ENCODE results near the gene ATAD3A. TPM values are rescaled to one million over a fixed set of nuclear protein-coding genes. Genes with fewer than 3 reads are reported as not detected.
A peak's percentile ranks its signal among the peaks of the same experiment; 100 is the strongest.
"Not testable (repeated sequence)": the region's sequence is repeated elsewhere in the genome, so short reads cannot be mapped to it uniquely, and the experiment has no call there.

ATAD3A gene
- total and polyA plus RNA-seq, 7 experiments from 2014 or later: 5.4 to 41.3 (median 21.5) TPM

GRCh38 chr1:1524750-1525383, 12.9 kb downstream of the ATAD3A start:
- H3K9me3 Mint-ChIP-seq; DNase-seq; H3K4me1 ChIP-seq (ENCODE audit: control insufficient read depth in 2 of 2, insufficient read depth in 2 of 2, low read length in 2 of 2); intact Hi-C loops (cut with micrococcal nuclease); H3K4me3 Mint-ChIP-seq; H3K27ac ChIP-seq (ENCODE audit: low read depth, low read length); H3K27me3 Mint-ChIP-seq; H3K36me3 Mint-ChIP-seq; H3K27ac Mint-ChIP-seq; H3K4me1 Mint-ChIP-seq; ATAC-seq; POLR2A ChIA-PET; H3K4me3 ChIP-seq (ENCODE audit: low read length); H3K9me3 ChIP-seq (ENCODE audit: control insufficient read depth in 2 of 3, low read length in 3 of 3); H3K27me3 ChIP-seq (ENCODE audit: control insufficient read depth in 2 of 2, insufficient read depth in 2 of 2, low read length in 2 of 2); CTCF ChIA-PET: not testable (repeated sequence)
- H3K36me3 ChIP-seq (ENCODE audit: control insufficient read depth in 2 of 3, insufficient read depth in 3 of 3, low read length in 3 of 3): peaks cover 0 to 50% (median 0%) of the 10 kb centered on the region in 3 experiments

DNA sequence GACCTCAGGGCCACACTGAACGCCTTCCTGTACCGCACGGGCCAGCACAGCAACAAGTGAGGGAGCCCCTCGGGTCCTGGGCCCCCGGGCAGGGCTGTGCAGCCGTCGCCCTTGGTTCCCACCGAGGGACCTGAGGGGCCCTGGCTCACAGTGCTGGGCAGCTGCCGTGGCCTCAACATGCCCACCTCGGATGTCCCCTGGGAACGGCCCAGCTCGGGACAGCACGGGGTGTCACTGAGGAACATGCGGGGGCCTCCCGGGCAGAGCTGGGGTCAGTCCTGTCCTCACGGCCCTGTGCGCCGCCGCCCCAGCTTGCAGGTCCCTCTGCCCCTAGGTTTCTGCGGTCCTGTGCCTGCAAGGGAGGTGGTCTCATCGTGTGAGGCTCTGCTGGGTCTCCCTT, 14.5 kb downstream of the ATAD3A start:
- H3K27me3 Mint-ChIP-seq; H3K27ac Mint-ChIP-seq; POLR2A ChIA-PET; intact Hi-C loops (cut with micrococcal nuclease); H3K4me3 Mint-ChIP-seq; H3K4me1 ChIP-seq (ENCODE audit: control insufficient read depth in 2 of 2, insufficient read depth in 2 of 2, low read length in 2 of 2); CTCF ChIA-PET; H3K4me1 Mint-ChIP-seq; H3K9me3 Mint-ChIP-seq; H3K4me3 ChIP-seq (ENCODE audit: low read length); H3K27ac ChIP-seq (ENCODE audit: low read depth, low read length); H3K9me3 ChIP-seq (ENCODE audit: control insufficient read depth in 2 of 3, low read length in 3 of 3); H3K27me3 ChIP-seq (ENCODE audit: control insufficient read depth in 2 of 2, insufficient read depth in 2 of 2, low read length in 2 of 2); DNase-seq: not testable (repeated sequence)
- ATAC-seq: peak; percentile 14
- peaks cover 0 to 42% (median 0%) of the 10 kb centered on the region in 3 experiments for H3K36me3 ChIP-seq (ENCODE audit: control insufficient read depth in 2 of 3, insufficient read depth in 3 of 3, low read length in 3 of 3)
- H3K36me3 Mint-ChIP-seq: peaks cover 0 to 21% (median 0%) of the 10 kb centered on the region in 5 donors

DNA sequence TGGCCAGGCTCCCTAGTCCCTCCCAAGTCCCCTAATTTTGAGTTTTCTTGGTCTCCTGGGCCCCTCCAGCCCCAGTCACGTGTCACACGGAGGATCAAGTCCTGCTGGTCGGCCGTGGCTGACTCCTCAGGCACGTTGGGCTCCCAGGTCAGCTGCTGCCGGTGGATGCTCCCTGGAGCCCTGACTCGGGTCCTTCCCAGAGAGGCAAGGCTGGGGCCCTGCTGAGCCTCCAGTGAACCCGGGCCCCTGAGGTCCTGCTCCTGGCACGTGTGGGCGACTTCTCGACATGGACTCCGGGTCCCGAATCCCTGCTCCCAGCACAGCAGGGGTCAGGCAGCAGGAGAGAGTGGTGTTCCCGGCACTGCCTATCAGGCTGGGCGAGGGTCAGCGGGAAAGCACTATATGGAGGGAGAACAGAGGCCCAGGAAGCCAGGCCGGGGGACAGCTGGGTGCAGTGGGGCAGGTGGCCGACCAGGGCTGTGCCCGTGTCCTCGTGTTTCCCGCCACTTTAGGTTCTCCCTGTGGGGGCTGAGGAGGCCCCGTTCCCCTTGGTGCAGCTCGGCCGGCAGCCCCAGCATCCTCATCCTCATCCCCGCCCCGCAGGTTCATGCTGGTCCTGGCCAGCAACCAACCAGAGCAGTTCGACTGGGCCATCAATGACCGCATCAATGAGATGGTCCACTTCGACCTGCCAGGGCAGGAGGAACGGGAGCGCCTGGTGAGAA, 15.3 kb downstream of the ATAD3A start:
- Histone ChIP-seq H3K27me3 (ENCODE audit: control insufficient read depth in 2 of 2, insufficient read depth in 2 of 2, low read length in 2 of 2) (no peaks in the 10 kb centered on the region), H3K4me3 (ENCODE audit: low read length) (no peak overlapping the region), H3K36me3 (ENCODE audit: control insufficient read depth in 2 of 3, insufficient read depth in 3 of 3, low read length in 3 of 3) (peaks cover 0 to 40% (median 0%) of the 10 kb centered on the region in 3 experiments), H3K4me1 (ENCODE audit: control insufficient read depth in 2 of 2, insufficient read depth in 2 of 2, low read length in 2 of 2) (no peaks in the 10 kb centered on the region), H3K27ac (ENCODE audit: low read depth, low read length) (no peak overlapping the region), H3K9me3 (ENCODE audit: control insufficient read depth in 2 of 3, low read length in 3 of 3) (no peaks in the 10 kb centered on the region)
- no peak overlapping the region for H3K4me3 Mint-ChIP-seq
- POLR2A ChIA-PET: interaction anchor here (0.6 kb wide), 1 partner anchor 145 kb away, joined by 8 read pairs; no protein-coding TSS in a partner anchor
- peaks cover 0 to 10% (median 6%) of the 10 kb centered on the region in 11 donors for H3K9me3 Mint-ChIP-seq
- DNase-seq (no peak), ATAC-seq (no peak)
- no peak overlapping the region for H3K27ac Mint-ChIP-seq
- H3K27me3 Mint-ChIP-seq: no peaks in the 10 kb centered on the region
- H3K4me1 Mint-ChIP-seq: no peaks in the 10 kb centered on the region
- CTCF ChIA-PET: no interaction called here
- intact Hi-C loops (cut with micrococcal nuclease): no loop called here
- peaks cover 0 to 26% (median 6%) of the 10 kb centered on the region in 5 donors for H3K36me3 Mint-ChIP-seq

- ATAC-seq (no peak), DNase-seq (no peak)
- H3K27ac Mint-ChIP-seq: no peak overlapping the region
- peaks cover 0 to 26% (median 6%) of the 10 kb centered on the region in 5 donors for H3K36me3 Mint-ChIP-seq
- no peaks in the 10 kb centered on the region for H3K4me1 Mint-ChIP-seq
- CTCF ChIA-PET: no interaction called here
- peaks cover 0 to 11% (median 6%) of the 10 kb centered on the region in 11 donors for H3K9me3 Mint-ChIP-seq
- H3K27ac ChIP-seq (ENCODE audit: low read depth, low read length): no peak overlapping the region
- H3K4me1 ChIP-seq (ENCODE audit: control insufficient read depth in 2 of 2, insufficient read depth in 2 of 2, low read length in 2 of 2): no peaks in the 10 kb centered on the region
- H3K4me3 ChIP-seq (ENCODE audit: low read length): no peak overlapping the region
- POLR2A ChIA-PET: no interaction called here
- H3K27me3 ChIP-seq (ENCODE audit: control insufficient read depth in 2 of 2, insufficient read depth in 2 of 2, low read length in 2 of 2): no peaks in the 10 kb centered on the region
- intact Hi-C loops (cut with micrococcal nuclease): no loop called here
- no peaks in the 10 kb centered on the region for H3K27me3 Mint-ChIP-seq
- H3K4me3 Mint-ChIP-seq: no peak overlapping the region
- H3K36me3 ChIP-seq (ENCODE audit: control insufficient read depth in 2 of 3, insufficient read depth in 3 of 3, low read length in 3 of 3): peaks cover 0 to 37% (median 0%) of the 10 kb centered on the region in 3 experiments
- no peaks in the 10 kb centered on the region for H3K9me3 ChIP-seq (ENCODE audit: control insufficient read depth in 2 of 3, low read length in 3 of 3)
Measured at GRCh38 chr1:1528301-1529267, 16.6 kb downstream of the ATAD3A start.

DNA sequence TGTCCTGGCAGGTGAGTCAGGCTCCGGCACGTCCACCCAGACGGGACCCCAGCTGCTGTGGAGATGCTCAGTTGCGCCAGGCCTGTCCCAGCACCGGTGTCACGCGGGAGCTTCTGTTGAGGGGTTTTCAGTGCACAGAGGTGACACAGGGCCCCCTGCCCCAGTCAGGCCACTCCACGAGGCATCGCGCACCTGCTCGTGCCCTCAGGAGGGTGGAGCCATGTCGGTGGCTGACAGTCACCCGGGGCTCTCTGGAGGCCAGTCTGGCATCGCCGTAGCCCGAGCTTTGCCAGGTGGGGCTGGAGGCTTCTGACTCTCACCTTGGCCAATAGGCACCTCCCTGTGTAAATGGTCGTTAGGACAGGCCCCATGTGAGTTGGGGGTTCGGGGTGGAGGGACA, 17.4 kb downstream of the ATAD3A start:
- Histone ChIP-seq H3K27ac (ENCODE audit: low read depth, low read length) (no peak overlapping the region), H3K27me3 (ENCODE audit: control insufficient read depth in 2 of 2, insufficient read depth in 2 of 2, low read length in 2 of 2) (no peaks in the 10 kb centered on the region), H3K4me1 (ENCODE audit: control insufficient read depth in 2 of 2, insufficient read depth in 2 of 2, low read length in 2 of 2) (no peaks in the 10 kb centered on the region), H3K36me3 (ENCODE audit: control insufficient read depth in 2 of 3, insufficient read depth in 3 of 3, low read length in 3 of 3) (peaks cover 0 to 35% (median 0%) of the 10 kb centered on the region in 3 experiments), H3K4me3 (ENCODE audit: low read length) (no peak overlapping the region), H3K9me3 (ENCODE audit: control insufficient read depth in 2 of 3, low read length in 3 of 3) (no peaks in the 10 kb centered on the region)
- Mint-ChIP-seq H3K27me3 (no peaks in the 10 kb centered on the region), H3K36me3 (peaks cover 0 to 26% (median 6%) of the 10 kb centered on the region in 5 donors), H3K4me3 (no peak overlapping the region), H3K27ac (no peak overlapping the region), H3K4me1 (no peaks in the 10 kb centered on the region), H3K9me3 (peaks cover 0 to 11% (median 6%) of the 10 kb centered on the region in 11 donors)
- intact Hi-C loops (cut with micrococcal nuclease): no loop called here
- CTCF ChIA-PET: no interaction called here
- DNase-seq (no peak), ATAC-seq (no peak)
- POLR2A ChIA-PET: no interaction called here

- no peaks in the 10 kb centered on the region for H3K27me3 ChIP-seq (ENCODE audit: control insufficient read depth in 2 of 2, insufficient read depth in 2 of 2, low read length in 2 of 2)
- H3K27ac ChIP-seq (ENCODE audit: low read depth, low read length): no peak overlapping the region
- peaks cover 0 to 26% (median 6%) of the 10 kb centered on the region in 5 donors for H3K36me3 Mint-ChIP-seq
- ATAC-seq (no peak), DNase-seq (no peak)
- H3K4me3 ChIP-seq (ENCODE audit: low read length): no peak overlapping the region
- CTCF ChIA-PET: no interaction called here
- H3K4me1 Mint-ChIP-seq: no peaks in the 10 kb centered on the region
- POLR2A ChIA-PET: interaction anchor here (0.8 kb wide), 1 partner anchor 9 kb away, joined by 3 read pairs; no protein-coding TSS in a partner anchor
- H3K9me3 ChIP-seq (ENCODE audit: control insufficient read depth in 2 of 3, low read length in 3 of 3): no peaks in the 10 kb centered on the region
- H3K4me3 Mint-ChIP-seq: no peak overlapping the region
- H3K4me1 ChIP-seq (ENCODE audit: control insufficient read depth in 2 of 2, insufficient read depth in 2 of 2, low read length in 2 of 2): no peaks in the 10 kb centered on the region
- H3K36me3 ChIP-seq (ENCODE audit: control insufficient read depth in 2 of 3, insufficient read depth in 3 of 3, low read length in 3 of 3): peaks cover 0 to 34% (median 0%) of the 10 kb centered on the region in 3 experiments
- H3K27me3 Mint-ChIP-seq: no peaks in the 10 kb centered on the region
- H3K9me3 Mint-ChIP-seq: peaks cover 0 to 11% (median 6%) of the 10 kb centered on the region in 11 donors
- H3K27ac Mint-ChIP-seq: no peak overlapping the region
- intact Hi-C loops (cut with micrococcal nuclease): no loop called here
Measured at GRCh38 chr1:1529936-1530335, 18.0 kb downstream of the ATAD3A start.

All from naive thymus-derived CD4-positive, alpha-beta T cell (primary cell).